ENCODE data around the gene CIRBP.

GRCh38 chr19:1286487-1287353 lies 17.6 kb downstream of the CIRBP start:
- TF ChIP-seq EZH2phosphoT487 (IDR thresholded peaks at IDR 0.05; ENCODE audit: low read depth, severe bottlenecking, unreplicated experiment): no peak
- TF ChIP-seq CTCF (IDR thresholded peaks at IDR 0.05; ENCODE audit: poor library complexity): no peak
- no peak for TF ChIP-seq EZH2 (IDR thresholded peaks at IDR 0.05; ENCODE audit: borderline replicate concordance)
